Activated naive CD4-positive, alpha-beta T cell (primary cell): ENCODE data around the gene PITPNM1.
"Not testable (repeated sequence)": the region's sequence is repeated elsewhere in the genome, so short reads cannot be mapped to it uniquely, and the experiment has no call there.

ENCODE experiments used
- DNase-seq, 4 experiments: peaks; one replicate each; lab custom pipeline; 2025; lab: John Stamatoyannopoulos, UW

Gene PITPNM1

DNA sequence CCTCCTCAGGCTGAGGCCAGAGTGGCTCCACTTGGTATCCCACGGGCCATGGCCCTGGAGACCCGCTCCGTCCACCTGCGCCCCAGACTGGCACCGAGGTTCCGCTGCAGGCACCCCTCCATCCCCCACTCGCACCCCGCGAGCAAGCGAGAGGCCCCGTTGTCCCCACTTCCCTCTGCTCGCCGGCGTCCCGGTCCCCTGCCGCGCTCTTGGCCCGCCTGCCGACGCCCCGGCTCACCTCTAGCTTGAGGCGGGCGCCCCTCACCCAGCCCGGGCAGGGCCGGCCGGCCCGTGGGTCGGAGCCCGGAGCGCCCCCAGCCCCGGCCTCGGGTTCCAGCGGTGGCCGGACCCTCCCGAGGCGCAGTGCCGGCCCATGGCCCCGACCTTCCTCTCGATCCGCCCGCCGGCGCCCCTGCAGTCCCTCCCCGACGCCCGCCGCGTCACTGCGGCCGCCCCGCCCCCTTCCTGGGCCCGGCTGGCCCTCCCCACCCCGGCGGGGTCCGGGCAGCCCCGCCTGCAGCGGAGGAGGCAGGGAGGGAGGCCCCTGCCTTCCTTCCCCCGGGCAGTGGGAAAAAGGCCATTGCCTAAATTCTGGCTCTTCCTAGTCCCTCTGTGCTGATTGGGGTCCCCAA lies at the start of gene PITPNM1:
TSS of gene PITPNM1 (minus strand) at position 414 of the 632 bp plus-strand sequence. CDS start 1,183 bp downstream, outside the sequence.
- DNase-seq, result peak in 3 of 4 experiments; percentile 28 to 65 (median 35)

DNA sequence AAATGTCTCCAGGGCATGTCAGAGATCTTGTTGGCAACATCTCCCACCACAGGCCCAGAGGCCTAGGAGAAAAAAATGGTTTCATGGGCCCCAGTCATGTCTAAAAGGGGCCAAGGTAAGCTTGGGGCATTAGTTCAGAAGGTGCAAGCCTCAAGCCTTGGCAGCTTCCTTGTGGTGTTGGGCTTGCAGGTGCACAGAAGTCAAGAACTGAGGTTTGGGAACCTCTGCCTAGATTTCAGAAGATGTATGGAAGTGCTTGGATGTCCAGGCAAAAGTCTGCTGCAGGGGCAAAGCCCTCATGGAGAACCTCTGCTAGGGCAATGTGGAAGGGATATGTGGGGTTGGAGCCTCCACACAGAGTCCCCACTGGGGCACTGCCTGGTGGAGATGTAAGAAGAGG lies 46.5 kb upstream of the PITPNM1 start:
- not testable (repeated sequence) for DNase-seq

- DNase-seq, result no peak
These were observed 46.0 kb upstream of the PITPNM1 start for GRCh38 chr11:67551127-67551526.

- no peak for DNase-seq
These were observed 43.5 kb upstream of the PITPNM1 start for GRCh38 chr11:67548555-67549110.

- not testable (repeated sequence) for DNase-seq
These were observed 42.9 kb upstream of the PITPNM1 start for GRCh38 chr11:67548112-67548511.

DNA sequence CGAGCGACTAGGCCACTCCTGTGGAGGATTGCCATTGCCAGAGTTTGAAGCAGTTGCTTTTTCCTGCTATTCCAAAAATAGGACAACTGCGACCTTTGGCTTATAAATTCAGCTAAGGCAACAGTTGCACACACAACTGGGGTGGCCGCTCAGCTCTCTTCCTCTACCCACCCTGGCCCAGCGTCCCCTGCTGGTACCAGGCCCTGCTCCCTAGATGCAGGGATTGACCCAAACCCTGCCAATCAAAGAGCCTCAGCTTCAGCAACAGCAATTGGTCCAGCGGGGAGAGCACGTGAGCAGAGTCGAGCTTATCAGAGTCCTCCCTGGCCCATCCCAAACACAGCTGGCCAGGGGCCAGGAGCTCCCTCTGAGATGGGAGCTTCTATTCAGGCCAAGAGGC lies 40.1 kb upstream of the PITPNM1 start:
- DNase-seq, result no peak

DNA sequence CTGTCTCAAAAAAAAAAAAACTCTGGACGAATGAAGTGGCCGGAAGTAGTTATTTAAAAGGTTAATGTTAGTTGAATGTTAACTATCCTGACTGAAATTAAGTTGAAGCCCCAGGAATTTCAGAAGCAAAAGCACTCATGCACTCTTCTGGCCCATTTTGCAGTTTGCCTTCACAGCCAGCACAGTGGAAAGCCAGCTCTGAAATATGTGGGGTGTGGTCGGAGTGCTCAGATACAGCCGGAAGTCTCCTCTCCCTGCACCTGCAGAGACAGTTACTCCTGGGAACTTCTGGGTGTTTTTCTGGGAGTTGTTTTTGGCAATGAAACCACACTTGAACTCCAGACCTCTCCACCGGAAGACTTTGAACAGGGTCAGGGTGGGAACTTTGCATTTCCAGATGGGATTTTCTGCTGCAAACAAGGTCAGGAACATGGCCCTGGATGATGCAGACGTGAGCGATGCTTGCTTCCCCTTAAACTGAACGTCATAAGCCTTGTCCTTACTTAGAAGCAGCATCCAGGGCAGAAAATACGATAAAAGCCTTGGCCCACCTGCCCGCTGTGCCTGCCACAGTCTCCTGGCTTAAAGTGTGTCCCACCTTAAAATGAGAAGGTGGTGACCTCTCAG lies 39.6 kb upstream of the PITPNM1 start:
- no peak for DNase-seq

GRCh38 chr11:67543585-67543984 lies 38.4 kb upstream of the PITPNM1 start:
- no peak for DNase-seq

DNA sequence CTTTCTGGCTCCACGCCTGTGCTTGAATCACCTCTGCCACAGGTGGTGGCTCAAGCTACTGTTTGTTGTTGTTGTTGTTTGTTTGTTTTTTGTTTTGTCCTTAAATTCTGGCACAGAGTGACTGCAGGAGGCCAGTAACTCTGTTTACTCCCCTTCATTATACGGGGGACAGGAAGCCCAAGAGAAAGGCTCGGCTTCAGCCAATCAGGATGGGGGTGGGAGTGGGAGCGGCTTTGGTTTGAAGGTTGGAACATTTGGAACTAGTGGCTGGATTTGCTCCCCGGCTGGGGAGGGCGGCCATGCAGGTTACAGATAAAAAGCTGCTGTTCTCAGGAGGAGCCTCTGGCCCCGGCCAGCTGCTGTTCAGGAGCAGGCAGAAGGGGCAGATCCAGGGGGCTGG lies 37.8 kb upstream of the PITPNM1 start:
- no peak for DNase-seq

- DNase-seq, result no peak
These were observed 37.0 kb upstream of the PITPNM1 start for GRCh38 chr11:67542169-67542568.

- DNase-seq, result no peak
These were observed 36.0 kb upstream of the PITPNM1 start for GRCh38 chr11:67541198-67541597.

DNA sequence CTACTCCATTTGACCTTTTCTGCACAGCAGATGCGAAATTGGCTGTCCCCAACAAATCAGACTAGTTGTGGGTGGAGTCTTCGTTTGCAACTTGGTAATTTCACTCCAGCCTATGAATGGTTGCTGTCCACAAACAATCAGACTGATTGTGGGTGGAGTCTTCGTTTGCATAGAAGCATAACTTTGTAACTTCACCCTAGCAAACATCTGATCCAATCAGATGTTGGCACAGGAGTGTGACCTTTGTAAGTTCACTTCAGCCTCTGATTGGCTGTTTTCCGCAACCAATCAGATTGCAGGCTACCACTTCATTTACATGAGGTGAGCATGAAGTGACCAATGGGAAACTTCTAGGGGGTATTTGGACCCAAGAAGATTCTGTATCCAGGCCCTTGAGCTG lies 34.4 kb upstream of the PITPNM1 start:
- no peak for DNase-seq

DNA sequence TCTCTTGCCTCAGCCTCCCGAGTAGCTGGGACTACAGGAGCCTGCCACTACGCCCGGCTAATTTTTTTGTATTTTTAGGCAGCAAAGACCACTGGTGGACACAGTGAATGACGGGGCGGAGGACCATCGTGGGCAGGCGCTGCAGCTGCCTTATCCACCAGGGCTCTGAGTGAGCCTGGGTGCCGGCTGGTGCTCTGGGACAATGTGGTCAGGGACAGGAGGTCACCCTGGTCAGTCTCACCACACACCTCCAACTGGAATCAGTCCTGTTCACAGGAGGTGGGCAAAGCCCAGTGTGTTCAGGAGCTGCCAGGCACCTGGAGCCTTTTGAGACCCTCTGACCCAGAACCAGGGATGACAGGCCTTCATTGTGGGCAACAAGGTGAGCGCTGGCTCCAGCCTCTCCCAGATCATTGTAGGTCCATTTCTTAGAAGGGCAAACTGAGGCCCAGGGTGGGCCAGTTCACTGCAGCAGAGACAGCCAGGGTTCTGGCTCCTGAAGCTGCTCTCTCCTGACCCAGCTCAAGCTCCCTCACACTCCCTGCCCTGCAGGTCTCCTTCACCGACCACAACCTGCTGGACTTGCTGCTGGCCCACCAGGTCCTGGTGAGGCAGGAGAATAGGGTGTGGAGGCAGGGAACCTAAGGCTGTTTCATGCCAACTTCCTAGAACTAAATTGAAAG lies 33.8 kb upstream of the PITPNM1 start:
- DNase-seq, result no peak

DNA sequence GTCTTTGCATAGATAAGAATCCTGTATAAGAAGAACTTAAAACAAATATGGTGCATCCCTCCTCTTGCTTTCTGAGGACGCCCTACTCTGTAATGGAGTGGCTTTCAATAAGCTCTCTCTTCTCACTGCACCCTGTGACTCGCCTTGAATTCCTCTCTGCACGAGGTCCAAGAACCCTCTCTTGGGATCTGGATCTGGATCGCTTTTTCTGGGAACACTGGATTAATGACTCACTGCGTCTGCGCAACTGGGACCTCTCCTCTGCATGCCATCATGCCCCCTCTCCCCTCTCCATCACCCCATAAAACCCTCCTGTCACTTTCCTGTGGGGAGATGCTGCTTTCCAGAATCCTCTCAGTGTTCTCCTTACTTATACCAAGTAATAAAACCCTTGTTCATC lies 33.1 kb upstream of the PITPNM1 start:
- no peak for DNase-seq

DNA sequence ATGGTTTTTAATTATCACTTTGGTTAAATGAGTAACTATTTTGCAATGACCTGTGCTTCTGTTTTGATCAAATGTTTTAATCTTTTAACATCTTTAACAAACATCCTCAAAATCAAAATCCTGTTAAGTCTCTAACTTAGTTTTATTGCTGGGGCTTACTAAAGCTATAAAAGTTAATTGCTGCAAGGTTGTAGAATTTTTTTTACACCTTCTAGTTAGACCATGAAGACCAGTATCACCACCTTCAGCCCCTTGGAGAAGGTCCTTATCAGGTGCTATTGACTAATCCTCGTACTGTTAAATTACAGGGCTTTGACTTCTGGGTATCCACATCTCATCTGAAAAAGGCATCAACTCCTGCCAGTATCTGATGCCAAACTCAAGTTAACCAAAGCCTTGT lies 30.4 kb upstream of the PITPNM1 start:
- DNase-seq, result no peak

- no peak for DNase-seq
These were observed 29.0 kb upstream of the PITPNM1 start for GRCh38 chr11:67534070-67534679.

DNA sequence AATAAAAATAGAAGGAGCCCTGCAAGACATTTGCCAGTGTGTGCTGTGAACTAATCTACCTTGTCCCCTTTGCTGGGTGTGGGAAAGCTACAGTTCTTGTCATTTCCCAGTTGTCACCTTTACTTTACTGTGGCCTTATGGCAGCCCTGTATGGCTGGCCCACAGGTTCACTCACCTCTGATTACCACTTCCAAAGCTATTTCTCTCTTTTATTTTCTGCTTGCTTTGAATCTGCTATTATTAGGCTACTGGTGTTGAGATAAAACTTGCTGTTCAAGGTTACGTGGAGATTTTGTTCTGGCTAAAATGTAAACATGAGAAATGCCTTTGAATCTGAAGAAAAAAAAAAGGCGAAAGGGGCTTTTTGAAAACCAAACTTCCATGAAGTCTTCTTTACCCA lies 27.7 kb upstream of the PITPNM1 start:
- DNase-seq, result no peak

GRCh38 chr11:67530282-67530592 lies 25.1 kb upstream of the PITPNM1 start:
- no peak for DNase-seq

GRCh38 chr11:67528376-67528775 lies 23.2 kb upstream of the PITPNM1 start:
- no peak for DNase-seq

DNA sequence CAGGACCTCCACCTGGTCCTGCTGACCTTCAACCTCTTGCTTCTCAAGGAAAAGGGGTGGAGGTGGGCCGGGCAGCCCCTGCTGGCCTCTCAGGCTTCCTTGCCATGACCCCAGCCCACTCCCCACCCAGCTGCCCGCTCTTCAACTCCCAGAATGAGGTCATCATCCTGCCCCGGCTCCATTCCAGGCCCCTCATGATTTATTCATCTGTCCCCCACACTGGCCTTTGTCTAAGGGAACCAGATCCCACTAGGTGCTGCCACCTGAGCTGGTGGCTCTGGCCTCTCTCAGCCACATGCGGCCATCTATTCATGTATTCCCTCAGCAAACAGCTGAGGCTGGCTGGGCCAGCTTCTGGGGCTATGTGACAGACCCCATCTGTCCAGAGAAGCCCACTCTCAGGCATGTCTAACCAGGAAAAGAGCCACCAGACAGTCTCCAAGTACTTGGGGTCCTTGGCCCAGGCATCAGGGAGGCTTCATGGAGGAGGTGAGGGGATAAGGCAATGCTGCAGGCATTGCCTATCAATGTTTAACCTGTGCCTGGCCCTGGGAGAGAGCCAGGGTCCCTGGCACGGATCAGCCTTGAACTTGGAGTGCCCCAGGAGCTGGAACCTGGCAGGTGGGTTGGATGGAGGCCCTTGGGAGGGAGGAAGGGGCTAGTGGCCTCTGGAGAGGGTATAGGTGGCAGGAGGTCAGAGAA lies 20.3 kb upstream of the PITPNM1 start:
- DNase-seq, result no peak

- no peak for DNase-seq
These were observed 19.3 kb upstream of the PITPNM1 start for GRCh38 chr11:67524480-67524808.
